Measurements from ENCODE around the gene GARNL3. TPM values are rescaled to one million over a fixed set of nuclear protein-coding genes. Genes with fewer than 3 reads are reported as not detected.

Gene GARNL3
- total and polyA plus RNA-seq, 2 of the 13 experiments (the other 11 are each of a cell fraction or from before 2014, with no cell fraction given): 3.9 to 11.0 TPM

DNA sequence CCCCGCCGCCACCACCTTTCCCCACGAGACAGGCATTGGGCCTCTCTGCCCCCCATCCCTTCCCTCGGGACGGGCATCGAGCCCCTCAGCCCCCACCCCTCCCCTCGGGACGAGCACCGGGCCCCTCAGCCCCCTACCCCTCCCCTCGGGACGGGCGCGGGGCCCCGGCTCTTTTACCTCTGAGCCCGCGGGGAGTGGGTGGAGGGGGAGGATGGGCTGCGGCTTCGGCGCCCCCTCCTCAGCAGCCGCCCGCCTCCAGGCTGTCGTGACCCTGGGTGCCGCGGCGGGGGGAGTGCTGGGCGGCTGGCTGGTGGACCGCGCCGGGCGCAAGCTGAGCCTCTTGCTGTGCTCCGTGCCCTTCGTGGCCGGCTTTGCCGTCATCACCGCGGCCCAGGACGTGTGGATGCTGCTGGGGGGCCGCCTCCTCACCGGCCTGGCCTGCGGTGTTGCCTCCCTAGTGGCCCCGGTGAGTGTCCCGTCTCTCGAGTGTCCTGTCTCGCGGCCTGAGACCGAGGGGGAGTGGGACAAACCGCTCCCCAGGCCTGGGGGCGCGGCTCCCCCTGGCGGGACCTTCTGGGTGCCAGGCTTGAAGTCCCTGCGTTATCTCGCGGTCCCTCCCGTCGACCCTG, 133.2 kb downstream of the GARNL3 start (continued):
- no peak for TF ChIP-seq ZNF33B (CRISPR knock-in tag; IDR thresholded peaks at IDR 0.05)
- TF ChIP-seq ZNF326 (CRISPR knock-in tag; IDR thresholded peaks at IDR 0.05; ENCODE audit: borderline replicate concordance): no peak
- no peak for TF ChIP-seq SIX1 (CRISPR knock-in tag; IDR thresholded peaks at IDR 0.05; ENCODE audit: borderline replicate concordance)
- TF ChIP-seq, protein P1, sequence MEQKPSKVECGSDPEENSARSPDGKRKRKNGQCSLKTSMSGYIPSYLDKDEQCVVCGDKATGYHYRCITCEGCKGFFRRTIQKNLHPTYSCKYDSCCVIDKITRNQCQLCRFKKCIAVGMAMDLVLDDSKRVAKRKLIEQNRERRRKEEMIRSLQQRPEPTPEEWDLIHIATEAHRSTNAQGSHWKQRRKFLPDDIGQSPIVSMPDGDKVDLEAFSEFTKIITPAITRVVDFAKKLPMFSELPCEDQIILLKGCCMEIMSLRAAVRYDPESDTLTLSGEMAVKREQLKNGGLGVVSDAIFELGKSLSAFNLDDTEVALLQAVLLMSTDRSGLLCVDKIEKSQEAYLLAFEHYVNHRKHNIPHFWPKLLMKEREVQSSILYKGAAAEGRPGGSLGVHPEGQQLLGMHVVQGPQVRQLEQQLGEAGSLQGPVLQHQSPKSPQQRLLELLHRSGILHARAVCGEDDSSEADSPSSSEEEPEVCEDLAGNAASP (CRISPR knock-in tag; IDR thresholded peaks at IDR 0.05; ENCODE audit: borderline replicate concordance): no peak
- 0 out of 2 replicates have a peak, but pooled peaks have one; percentile 21 for TF ChIP-seq KDM5B (CRISPR knock-in tag; IDR thresholded peaks at IDR 0.05; ENCODE audit: borderline replicate concordance)
- no peak for TF ChIP-seq KLF15 (CRISPR knock-in tag; IDR thresholded peaks at IDR 0.05; ENCODE audit: borderline replicate concordance)
- TF ChIP-seq AGO2 (optimal IDR thresholded peaks at IDR 0.05; ENCODE audit: low read depth, low read length): peak; percentile 80
- TF ChIP-seq, protein P2, sequence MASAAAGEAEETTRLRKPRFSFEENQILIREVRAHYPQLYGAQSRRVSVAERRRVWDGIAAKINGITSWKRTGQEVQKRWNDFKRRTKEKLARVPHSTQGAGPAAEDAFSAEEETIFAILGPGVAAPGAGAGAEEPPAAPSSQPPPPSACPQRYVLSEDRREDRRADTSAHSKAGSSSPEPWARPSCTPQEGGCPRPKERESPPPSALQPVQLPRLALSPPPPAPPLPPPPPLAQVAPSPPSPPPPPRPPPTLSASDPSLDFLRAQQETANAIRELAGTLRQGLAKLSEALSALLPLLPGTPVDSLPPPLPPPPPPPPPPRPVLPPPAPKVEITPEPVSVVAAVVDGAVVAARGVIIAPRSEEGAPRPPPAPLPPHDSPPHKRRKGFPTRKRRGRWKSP (CRISPR knock-in tag; IDR thresholded peaks at IDR 0.05): no peak
- TF ChIP-seq, protein P3, sequence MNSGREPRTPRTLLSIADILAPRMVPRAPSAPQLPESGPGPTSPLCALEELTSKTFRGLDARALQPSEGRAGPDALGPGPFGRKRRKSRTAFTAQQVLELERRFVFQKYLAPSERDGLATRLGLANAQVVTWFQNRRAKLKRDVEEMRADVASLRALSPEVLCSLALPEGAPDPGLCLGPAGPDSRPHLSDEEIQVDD (CRISPR knock-in tag; IDR thresholded peaks at IDR 0.05; ENCODE audit: borderline replicate concordance): no peak
- no peak for TF ChIP-seq MTA1 (CRISPR knock-in tag; IDR thresholded peaks at IDR 0.05; ENCODE audit: borderline replicate concordance)
- TF ChIP-seq, protein P4, sequence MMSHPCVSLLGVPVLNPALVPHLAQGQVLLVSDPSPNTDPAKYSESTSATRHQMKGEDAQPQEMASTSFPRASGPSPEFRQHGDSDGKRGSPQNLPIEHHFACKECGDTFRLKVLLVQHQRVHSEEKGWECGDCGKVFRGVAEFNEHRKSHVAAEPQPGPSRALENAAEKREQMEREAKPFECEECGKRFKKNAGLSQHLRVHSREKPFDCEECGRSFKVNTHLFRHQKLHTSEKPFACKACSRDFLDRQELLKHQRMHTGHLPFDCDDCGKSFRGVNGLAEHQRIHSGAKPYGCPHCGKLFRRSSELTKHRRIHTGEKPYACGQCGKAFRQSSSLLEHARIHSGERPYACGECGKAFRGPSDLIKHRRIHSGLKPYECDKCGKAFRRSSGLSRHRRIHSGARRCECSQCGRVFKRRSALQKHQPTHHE (CRISPR knock-in tag; IDR thresholded peaks at IDR 0.05; ENCODE audit: borderline replicate concordance): no peak
- TF ChIP-seq ZNF24 (IDR thresholded peaks at IDR 0.05): no peak
- TF ChIP-seq SRY (CRISPR knock-in tag; IDR thresholded peaks at IDR 0.05): peak; percentile 46; the same call in 1 of the 2 replicates
- no peak for TF ChIP-seq ZNF781 (CRISPR knock-in tag; IDR thresholded peaks at IDR 0.05; ENCODE audit: borderline replicate concordance, not compliant biosample characterization)
- TF ChIP-seq, protein P5, sequence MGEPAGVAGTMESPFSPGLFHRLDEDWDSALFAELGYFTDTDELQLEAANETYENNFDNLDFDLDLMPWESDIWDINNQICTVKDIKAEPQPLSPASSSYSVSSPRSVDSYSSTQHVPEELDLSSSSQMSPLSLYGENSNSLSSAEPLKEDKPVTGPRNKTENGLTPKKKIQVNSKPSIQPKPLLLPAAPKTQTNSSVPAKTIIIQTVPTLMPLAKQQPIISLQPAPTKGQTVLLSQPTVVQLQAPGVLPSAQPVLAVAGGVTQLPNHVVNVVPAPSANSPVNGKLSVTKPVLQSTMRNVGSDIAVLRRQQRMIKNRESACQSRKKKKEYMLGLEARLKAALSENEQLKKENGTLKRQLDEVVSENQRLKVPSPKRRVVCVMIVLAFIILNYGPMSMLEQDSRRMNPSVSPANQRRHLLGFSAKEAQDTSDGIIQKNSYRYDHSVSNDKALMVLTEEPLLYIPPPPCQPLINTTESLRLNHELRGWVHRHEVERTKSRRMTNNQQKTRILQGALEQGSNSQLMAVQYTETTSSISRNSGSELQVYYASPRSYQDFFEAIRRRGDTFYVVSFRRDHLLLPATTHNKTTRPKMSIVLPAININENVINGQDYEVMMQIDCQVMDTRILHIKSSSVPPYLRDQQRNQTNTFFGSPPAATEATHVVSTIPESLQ (CRISPR knock-in tag; conservative IDR thresholded peaks at IDR 0.05): no peak
- no peak for TF ChIP-seq ZNF282 (IDR thresholded peaks at IDR 0.05; ENCODE audit: partially characterized antibody)
- no peak for TF ChIP-seq HOXA7 (CRISPR knock-in tag; IDR thresholded peaks at IDR 0.05)
- TF ChIP-seq JUNB (CRISPR knock-in tag; IDR thresholded peaks at IDR 0.05; ENCODE audit: borderline replicate concordance): no peak
- no peak for TF ChIP-seq SKI (IDR thresholded peaks at IDR 0.05; ENCODE audit: partially characterized antibody)
- TF ChIP-seq ISL2 (CRISPR knock-in tag; IDR thresholded peaks at IDR 0.05): no peak
- no peak for TF ChIP-seq HHEX (CRISPR knock-in tag; IDR thresholded peaks at IDR 0.05)
- no peak; the same call in 1 of the 2 replicates for TF ChIP-seq ZNF782 (CRISPR knock-in tag; IDR thresholded peaks at IDR 0.05; ENCODE audit: borderline replicate concordance)
- no peak for TF ChIP-seq KLF13 (CRISPR knock-in tag; IDR thresholded peaks at IDR 0.05)
- no peak for TF ChIP-seq ZNF121 (CRISPR knock-in tag; IDR thresholded peaks at IDR 0.05)
- no peak for TF ChIP-seq ATF7 (IDR thresholded peaks at IDR 0.05)
- no peak for TF ChIP-seq ATF7 (CRISPR knock-in tag; IDR thresholded peaks at IDR 0.05)
